Loucy (cell line): Measurements from ENCODE around the gene USP8.

Source experiments
- H2AFZ ChIP-seq: fragments of 200-600 bp; sonication (generic); 2 replicates; pipeline ENCODE4 v1.6.0; 2016; ENCODE audit warnings: antibody characterized with exemption, mild to moderate bottlenecking, low read length, moderate library complexity
- H3F3A ChIP-seq: fragments of 200-600 bp; 2 replicates; pipeline ENCODE4 v1.6.0; 2016; ENCODE audit warnings: antibody characterized with exemption, low read depth, mild to moderate bottlenecking
- H3K27me3 ChIP-seq: fragments of 200-600 bp; sonication (generic); 2 replicates; pipeline ENCODE4 v1.6.1; 2014; ENCODE audit warnings: low read length, mild to moderate bottlenecking; ENCODE audit not compliant: insufficient read depth, poor library complexity, severe bottlenecking
- H3K36me3 ChIP-seq: fragments of 200-600 bp; sonication (generic); 2 replicates; pipeline ENCODE4 v1.6.1; 2016; ENCODE audit warnings: low read length; ENCODE audit not compliant: insufficient read depth
- H3K4me1 ChIP-seq: fragments of 200-600 bp; sonication (generic); 2 replicates; pipeline ENCODE4 v1.5.1; 2014; ENCODE audit warnings: low read length, mild to moderate bottlenecking; ENCODE audit not compliant: insufficient read depth, poor library complexity, severe bottlenecking
- H3K4me2 ChIP-seq: fragments of 200-600 bp; sonication (generic); 2 replicates; pipeline ENCODE4 v1.6.0; 2014; ENCODE audit warnings: antibody characterized with exemption, low read length, low read depth, mild to moderate bottlenecking; ENCODE audit not compliant: poor library complexity, severe bottlenecking
- H3K4me3 ChIP-seq: fragments of 200-600 bp; sonication (generic); 2 replicates; pipeline ENCODE4 v1.5.1; 2014; ENCODE audit warnings: low read length, mild to moderate bottlenecking, mixed read lengths; ENCODE audit not compliant: poor library complexity, severe bottlenecking
- H3K79me2 ChIP-seq: fragments of 200-600 bp; sonication (generic); 2 replicates; pipeline ENCODE4 v1.6.1; 2014; ENCODE audit warnings: low read length; ENCODE audit not compliant: insufficient read depth
- H3K9ac ChIP-seq: fragments of 200-600 bp; sonication (generic); 2 replicates; pipeline ENCODE4 v1.6.0; 2014; ENCODE audit warnings: mild to moderate bottlenecking, low read depth, low read length, moderate library complexity; ENCODE audit not compliant: poor library complexity, severe bottlenecking
- H3K9me2 ChIP-seq: fragments of 200-600 bp; sonication (generic); replicated peaks from 2 replicates; pipeline ENCODE4 v1.6.1; 2016; ENCODE audit warnings: low read depth, low read length, mixed read lengths
- H3K9me3 ChIP-seq: fragments of 200-600 bp; sonication (generic); 2 replicates; pipeline ENCODE4 v1.6.1; 2014; ENCODE audit warnings: mild to moderate bottlenecking, antibody characterized with exemption, low read length, low read depth; ENCODE audit not compliant: insufficient read depth
- H4K20me1 ChIP-seq: fragments of 200-600 bp; sonication (generic); 2 replicates; pipeline ENCODE4 v1.6.0; 2014; ENCODE audit warnings: antibody characterized with exemption, low read length, mild to moderate bottlenecking; ENCODE audit not compliant: insufficient read depth, poor library complexity, severe bottlenecking
- CTCF ChIP-seq: fragments of 200-600 bp; sonication (generic); conservative IDR thresholded peaks from 2 replicates; pipeline ENCODE4 v1.5.1; 2014; ENCODE audit warnings: mild to moderate bottlenecking, antibody characterized with exemption, low read length
- EZH2phosphoT487 ChIP-seq: fragments of 200-600 bp; IDR thresholded peaks from 2 replicates; pipeline ENCODE4 v1.6.1; 2018; ENCODE audit warnings: antibody characterized with exemption, mild to moderate bottlenecking, moderate library complexity, borderline replicate concordance

USP8 gene

GRCh38 chr15:50452927-50453326 lies 28.7 kb downstream of the USP8 start:
- Histone ChIP-seq H3K9me2 (no peaks in the 10 kb centered on the region), H3F3A (no peaks in the 10 kb centered on the region), H3K36me3 (peaks cover 65% of the 10 kb centered on the region), H2AFZ (no peak overlapping the region), H3K79me2 (peaks cover 11% of the 10 kb centered on the region; the same call in 1 of the 2 replicates), H3K9me3 (no peaks in the 10 kb centered on the region), H3K4me2 (no peak overlapping the region), H3K4me3 (no peak overlapping the region), H3K9ac (no peak overlapping the region), H4K20me1 (no peaks in the 10 kb centered on the region), H3K4me1 (no peaks in the 10 kb centered on the region), H3K27me3 (no peaks in the 10 kb centered on the region)
- no peak for TF ChIP-seq CTCF
- TF ChIP-seq EZH2phosphoT487, result no peak

- Histone ChIP-seq H3K79me2 (peaks cover 11% of the 10 kb centered on the region; the same call in 1 of the 2 replicates), H3K4me3 (no peak overlapping the region), H3K4me2 (no peak overlapping the region), H3K4me1 (no peaks in the 10 kb centered on the region), H4K20me1 (no peaks in the 10 kb centered on the region), H3K9me3 (no peaks in the 10 kb centered on the region), H3K9me2 (no peaks in the 10 kb centered on the region), H3F3A (peaks cover 2% of the 10 kb centered on the region; the same call in 1 of the 2 replicates), H3K36me3 (peaks cover 82% of the 10 kb centered on the region), H3K9ac (no peak overlapping the region), H3K27me3 (no peaks in the 10 kb centered on the region), H2AFZ (no peak overlapping the region)
- TF ChIP-seq EZH2phosphoT487, result no peak
- TF ChIP-seq CTCF, result no peak
Observed at GRCh38 chr15:50458348-50459112, 34.3 kb downstream of the USP8 start.

DNA sequence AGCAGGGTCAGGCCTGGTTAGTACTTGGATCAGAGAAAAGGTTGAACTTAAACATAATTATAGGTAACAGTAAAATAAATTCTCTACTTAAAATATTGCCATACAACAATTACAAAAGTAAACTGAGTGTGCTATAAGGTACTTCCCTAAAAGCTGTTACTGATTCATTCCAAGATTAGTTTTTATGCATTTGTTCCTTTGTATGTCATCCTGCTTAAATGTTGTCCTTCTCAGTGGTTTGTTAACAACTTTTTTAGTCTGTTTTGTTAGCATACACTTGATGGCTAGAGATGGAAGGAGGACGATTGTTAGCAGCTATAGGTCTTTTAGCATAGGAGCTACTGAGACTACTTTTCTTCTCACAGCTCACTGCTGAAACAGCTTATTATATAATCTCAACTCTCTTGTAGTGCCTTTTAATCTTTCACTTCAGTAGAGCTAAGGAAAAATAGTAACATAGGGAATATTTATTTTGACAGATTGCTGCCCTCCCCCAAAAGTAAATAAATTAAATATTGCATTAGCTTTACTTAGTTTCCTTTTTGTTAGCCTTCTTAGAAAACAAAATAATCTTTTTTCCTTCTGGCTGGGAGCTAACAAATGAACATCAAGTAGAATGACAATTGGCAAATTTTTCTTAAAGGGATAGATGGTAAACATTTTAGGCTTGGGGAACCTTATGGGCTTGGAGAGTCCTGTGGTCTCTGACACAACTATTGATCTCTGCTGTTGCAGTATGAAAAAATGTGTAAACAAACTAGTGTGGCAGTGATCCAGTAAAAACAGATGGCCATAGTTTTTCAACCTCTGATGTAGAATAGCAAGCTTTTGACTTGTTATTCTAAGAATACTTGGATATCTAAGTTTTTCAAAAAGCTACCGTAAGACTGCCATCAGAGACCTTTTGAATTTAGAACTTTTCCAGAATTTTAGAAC lies 39.5 kb downstream of the USP8 start:
- TF ChIP-seq EZH2phosphoT487 (no peak), CTCF (no peak)
- Histone ChIP-seq H3K36me3 (peaks cover 80% of the 10 kb centered on the region), H3K9ac (no peak overlapping the region), H3K27me3 (no peaks in the 10 kb centered on the region), H3K4me1 (no peaks in the 10 kb centered on the region), H3K79me2 (no peaks in the 10 kb centered on the region), H3K4me3 (no peak overlapping the region), H3K9me3 (no peaks in the 10 kb centered on the region), H3K9me2 (no peaks in the 10 kb centered on the region), H4K20me1 (no peaks in the 10 kb centered on the region), H3F3A (peaks cover 2% of the 10 kb centered on the region; the same call in 1 of the 2 replicates), H2AFZ (no peak overlapping the region), H3K4me2 (no peak overlapping the region)
